HG02642 (cell line): ENCODE data around the gene THSD7A.

ENCODE experiments used
- ATAC-seq: cut with Tn5 transposase; IDR thresholded peaks from one replicate; pipeline ENCODE4 v1.9.1; 2021; ENCODE audit warnings: mild to moderate bottlenecking; ENCODE audit not compliant: unreplicated experiment, poor library complexity

Gene THSD7A, protein sequence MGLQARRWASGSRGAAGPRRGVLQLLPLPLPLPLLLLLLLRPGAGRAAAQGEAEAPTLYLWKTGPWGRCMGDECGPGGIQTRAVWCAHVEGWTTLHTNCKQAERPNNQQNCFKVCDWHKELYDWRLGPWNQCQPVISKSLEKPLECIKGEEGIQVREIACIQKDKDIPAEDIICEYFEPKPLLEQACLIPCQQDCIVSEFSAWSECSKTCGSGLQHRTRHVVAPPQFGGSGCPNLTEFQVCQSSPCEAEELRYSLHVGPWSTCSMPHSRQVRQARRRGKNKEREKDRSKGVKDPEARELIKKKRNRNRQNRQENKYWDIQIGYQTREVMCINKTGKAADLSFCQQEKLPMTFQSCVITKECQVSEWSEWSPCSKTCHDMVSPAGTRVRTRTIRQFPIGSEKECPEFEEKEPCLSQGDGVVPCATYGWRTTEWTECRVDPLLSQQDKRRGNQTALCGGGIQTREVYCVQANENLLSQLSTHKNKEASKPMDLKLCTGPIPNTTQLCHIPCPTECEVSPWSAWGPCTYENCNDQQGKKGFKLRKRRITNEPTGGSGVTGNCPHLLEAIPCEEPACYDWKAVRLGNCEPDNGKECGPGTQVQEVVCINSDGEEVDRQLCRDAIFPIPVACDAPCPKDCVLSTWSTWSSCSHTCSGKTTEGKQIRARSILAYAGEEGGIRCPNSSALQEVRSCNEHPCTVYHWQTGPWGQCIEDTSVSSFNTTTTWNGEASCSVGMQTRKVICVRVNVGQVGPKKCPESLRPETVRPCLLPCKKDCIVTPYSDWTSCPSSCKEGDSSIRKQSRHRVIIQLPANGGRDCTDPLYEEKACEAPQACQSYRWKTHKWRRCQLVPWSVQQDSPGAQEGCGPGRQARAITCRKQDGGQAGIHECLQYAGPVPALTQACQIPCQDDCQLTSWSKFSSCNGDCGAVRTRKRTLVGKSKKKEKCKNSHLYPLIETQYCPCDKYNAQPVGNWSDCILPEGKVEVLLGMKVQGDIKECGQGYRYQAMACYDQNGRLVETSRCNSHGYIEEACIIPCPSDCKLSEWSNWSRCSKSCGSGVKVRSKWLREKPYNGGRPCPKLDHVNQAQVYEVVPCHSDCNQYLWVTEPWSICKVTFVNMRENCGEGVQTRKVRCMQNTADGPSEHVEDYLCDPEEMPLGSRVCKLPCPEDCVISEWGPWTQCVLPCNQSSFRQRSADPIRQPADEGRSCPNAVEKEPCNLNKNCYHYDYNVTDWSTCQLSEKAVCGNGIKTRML (N-terminal part only)

DNA sequence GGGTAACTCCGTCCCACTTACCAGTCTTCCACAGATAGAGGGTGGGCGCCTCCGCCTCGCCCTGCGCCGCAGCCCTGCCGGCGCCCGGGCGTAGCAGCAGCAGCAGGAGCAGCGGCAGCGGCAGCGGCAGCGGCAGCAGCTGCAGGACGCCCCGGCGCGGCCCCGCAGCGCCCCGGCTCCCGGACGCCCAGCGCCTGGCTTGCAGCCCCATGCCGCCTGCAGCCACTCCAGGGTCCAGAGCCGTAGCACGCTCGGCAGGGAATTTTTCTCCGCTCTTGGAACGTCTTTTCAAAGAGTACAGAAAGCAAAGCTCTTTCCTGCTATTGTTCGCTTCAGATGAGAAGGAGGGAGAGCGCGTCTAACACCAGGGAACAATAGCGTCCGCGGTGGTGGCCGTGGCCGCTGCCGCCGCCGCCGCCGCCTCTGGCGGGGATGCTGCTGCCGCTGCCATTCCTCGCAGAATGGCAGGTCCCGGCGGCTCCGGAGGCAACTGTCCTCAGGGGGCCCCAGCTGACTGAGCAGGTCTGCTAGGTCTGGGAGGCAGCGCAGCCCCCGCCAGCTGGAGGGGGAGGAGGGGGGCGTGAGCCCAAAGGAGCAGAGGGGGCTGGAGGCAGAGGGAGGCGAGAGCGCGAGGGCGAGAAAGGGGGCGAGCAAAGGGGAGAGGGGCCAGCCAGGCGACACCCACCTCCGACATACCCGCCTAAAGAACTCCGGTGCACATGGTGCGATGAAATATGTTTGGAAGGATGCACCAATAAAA is at the start of gene THSD7A:
Gene THSD7A, minus strand, starts transcription at position 463 of the 760 bp plus-strand sequence. Its CDS starts 252 bp downstream, at position 211.
- peak; percentile 76 for ATAC-seq

- ATAC-seq = no peak
These were observed 49.7 kb upstream of the THSD7A start for GRCh38 chr7:11881680-11882079.

DNA sequence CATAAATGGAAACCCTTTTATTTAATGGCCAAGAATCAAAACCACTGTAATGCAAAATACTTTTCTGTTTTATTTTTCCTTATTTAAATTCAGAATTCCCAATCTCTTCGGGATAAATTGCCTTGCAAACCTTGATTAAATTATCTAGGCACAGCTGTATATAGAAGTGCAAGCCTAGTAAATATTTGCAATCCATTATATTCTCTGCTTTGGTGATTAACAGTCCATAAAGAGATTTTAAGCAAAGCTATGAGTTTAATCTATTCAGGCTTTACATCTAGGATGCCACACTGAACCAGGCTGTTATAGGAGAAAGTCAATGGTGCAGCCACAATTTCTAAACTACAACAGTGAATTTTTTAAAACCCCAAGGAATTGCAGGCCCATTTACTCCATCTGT is 43.6 kb upstream of the THSD7A start:
- no peak for ATAC-seq

DNA sequence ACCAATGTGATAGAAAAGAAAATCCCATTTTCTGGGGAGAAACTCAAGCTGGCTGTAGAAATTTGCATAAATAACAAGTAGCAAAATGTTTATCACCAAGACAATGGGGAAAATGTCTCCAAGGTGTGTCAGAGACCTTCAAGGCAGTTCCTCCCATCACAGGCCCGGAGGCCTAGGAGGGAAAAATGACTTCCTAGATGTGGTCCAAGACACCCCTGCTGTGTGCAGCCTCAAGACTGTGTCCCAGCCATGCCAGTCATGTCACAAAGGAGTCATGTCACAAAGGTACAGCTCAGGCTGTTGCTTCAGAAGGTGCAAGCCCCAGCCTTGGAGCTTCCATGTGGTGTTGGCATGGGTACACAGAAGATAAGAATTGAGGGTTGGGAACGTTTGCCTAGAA is 33.7 kb upstream of the THSD7A start:
- no peak for ATAC-seq

GRCh38 chr7:11858622-11859302 is 26.8 kb upstream of the THSD7A start:
- no peak for ATAC-seq

GRCh38 chr7:11858026-11858425 is 26.0 kb upstream of the THSD7A start:
- no peak for ATAC-seq

GRCh38 chr7:11848251-11848650 is 16.3 kb upstream of the THSD7A start:
- no peak for ATAC-seq

GRCh38 chr7:11847336-11847735 is 15.3 kb upstream of the THSD7A start:
- ATAC-seq = no peak

DNA sequence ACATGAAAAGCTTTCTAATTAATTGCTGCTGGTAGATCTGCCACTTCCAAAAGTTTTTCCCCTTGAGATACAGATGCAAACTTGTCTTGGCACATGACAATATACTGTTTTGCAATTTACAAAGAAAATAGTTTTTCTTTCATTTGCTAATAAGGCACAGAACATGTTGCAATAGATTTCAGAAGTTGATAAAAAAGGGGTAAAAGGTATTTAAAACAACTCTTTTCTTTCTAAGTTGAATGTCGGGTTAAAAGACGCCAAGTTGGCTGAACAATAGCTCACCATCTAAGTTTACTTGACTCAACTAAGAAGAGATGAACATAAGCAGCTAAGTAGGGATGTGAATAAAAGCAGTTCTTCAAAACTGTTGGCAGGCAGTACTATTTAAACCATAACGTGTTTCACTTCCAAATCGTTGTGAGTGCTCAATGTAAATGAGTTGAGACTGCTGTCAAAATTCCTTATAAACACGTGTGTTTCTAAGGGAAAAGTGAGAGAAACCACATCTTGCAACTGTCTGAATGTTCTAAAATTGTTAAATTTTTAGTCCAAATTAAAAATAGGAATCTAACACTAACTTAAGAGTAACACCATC is 14.5 kb upstream of the THSD7A start:
- ATAC-seq = no peak

- no peak for ATAC-seq
These were observed 11.2 kb upstream of the THSD7A start for GRCh38 chr7:11843113-11843765.

DNA sequence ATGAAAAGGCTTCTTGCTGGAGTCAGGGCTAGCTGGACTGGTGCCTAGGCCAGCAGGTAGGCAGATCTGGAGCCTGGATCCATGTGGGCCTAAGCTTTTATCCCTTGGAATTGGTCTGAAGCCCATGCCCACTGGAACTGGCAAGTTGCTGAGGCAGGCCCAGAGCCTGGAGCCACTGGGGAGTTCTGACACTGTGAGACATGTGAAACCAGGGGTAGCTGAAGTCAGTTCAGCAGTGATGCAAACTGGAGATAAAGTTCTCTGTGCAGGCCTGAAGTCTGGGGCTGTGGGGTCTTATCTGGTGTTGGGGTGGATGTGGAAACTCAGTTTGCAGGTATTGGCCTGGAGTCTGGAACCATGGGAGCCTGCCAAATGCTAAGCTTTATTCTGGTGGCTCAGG is 9.7 kb upstream of the THSD7A start:
- no peak for ATAC-seq

GRCh38 chr7:11835260-11835659 is 3.3 kb upstream of the THSD7A start:
- ATAC-seq = no peak

- ATAC-seq = no peak
These were observed 1.4 kb upstream of the THSD7A start for GRCh38 chr7:11833431-11833830.

DNA sequence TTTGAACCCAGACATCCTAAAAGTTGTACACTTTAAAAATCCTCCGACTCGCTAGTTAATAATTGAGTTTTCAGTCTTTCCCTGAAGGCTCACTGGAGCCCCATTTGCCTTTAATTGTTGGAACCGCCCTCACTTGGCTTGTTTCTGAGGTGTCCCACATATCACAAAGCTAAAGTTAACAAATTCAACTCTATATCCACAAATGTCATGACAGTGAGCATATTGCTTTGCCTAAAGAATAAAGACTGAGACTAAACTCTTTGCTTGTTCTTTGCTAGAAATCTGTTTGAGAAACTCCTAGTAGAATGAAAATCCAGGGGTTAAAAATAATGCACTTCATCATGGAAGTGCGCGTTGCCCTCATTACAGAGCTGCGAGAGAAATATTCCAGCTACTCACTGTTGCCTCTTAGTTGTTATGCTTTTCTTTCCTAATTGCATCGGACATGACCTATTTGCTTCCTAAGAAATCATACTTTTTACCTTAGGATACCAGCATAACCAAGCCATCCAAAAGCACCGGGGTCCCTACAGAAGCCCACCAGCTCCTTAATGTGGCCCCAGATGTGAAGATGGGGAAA is 752 bp downstream of the THSD7A start:
- no peak for ATAC-seq

GRCh38 chr7:11830582-11831155 is 1.3 kb downstream of the THSD7A start:
- ATAC-seq = no peak

DNA sequence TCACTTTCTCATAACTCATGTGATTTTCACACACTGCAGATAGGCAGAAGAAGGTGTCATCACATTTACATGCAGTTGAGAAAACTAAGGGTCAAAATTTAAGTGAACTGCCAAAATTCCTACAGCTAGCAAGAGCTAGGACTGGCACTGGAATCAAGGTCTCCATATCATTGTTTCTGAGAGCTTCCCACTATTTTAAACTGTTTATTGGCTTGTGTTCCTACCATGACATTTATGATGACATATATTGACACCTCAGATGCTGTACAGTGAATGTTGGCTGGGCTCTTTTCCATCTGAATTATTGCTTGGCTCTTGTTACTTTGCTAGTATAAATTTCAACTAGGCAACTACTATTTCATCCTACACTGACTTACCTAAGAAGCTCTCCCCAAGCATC is 2.0 kb downstream of the THSD7A start:
- ATAC-seq = no peak

- no peak for ATAC-seq
These were observed 12.1 kb downstream of the THSD7A start for GRCh38 chr7:11819947-11820346.

DNA sequence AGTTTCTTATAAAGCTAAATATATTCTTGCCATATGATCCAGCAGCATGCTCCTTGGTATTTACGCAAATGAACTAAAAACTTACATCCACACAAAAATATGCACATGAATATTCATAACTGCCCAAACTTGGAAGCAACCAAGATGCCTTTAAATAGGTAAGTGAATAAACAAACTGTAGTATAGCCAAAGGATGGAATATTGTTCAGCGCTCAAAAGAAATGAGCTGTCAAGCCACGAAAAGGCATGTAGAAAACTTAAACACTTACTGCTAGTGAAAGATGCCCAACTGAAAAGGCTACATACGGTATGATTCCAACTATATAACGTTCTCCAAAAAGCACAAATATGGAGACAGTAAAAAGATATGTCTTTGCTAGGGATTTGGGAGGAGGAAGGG is 12.7 kb downstream of the THSD7A start:
- no peak for ATAC-seq
